ENCODE measurements around the gene SLC2A4. TPM values are rescaled to one million over a fixed set of nuclear protein-coding genes. Genes with fewer than 3 reads are reported as not detected.

Gene SLC2A4
- total and polyA plus RNA-seq, 2 of the 4 experiments (the other 2 are of a cell fraction), result 0.07 TPM; not detected in 1

- no peaks in the 10 kb centered on the region for H3K79me1 ChIP-seq (ENCODE audit: low read depth in 1 of 2, low read length in 2 of 2)
- no peak for DNase-seq
- H4K8ac ChIP-seq (ENCODE audit: low read depth in 2 of 2, low read length in 2 of 2), result no peak overlapping the region
- no peak overlapping the region for H3K56ac ChIP-seq (ENCODE audit: extremely low read depth, insufficient read depth, low read length)
- dilution Hi-C loops (cut with HindIII; ENCODE audit: low sequenced_read_pairs, unreplicated experiment), result no loop called here
- H3K18ac ChIP-seq (ENCODE audit: low read depth, low read length), result no peak overlapping the region
- BruUV-seq (replicated peaks), result no TSS peak
- H3K9ac ChIP-seq (ENCODE audit: low read depth, low read length), result no peak overlapping the region
- peaks cover 57% of the 10 kb centered on the region for H3K27me3 ChIP-seq (ENCODE audit: control insufficient read depth, insufficient read depth, low read length)
- no peak overlapping the region for H3K4me3 ChIP-seq (ENCODE audit: insufficient read depth, low read depth, low read length)
- no peak overlapping the region for H4K5ac ChIP-seq (ENCODE audit: low read depth, low read length)
- H3K9me1 ChIP-seq (ENCODE audit: insufficient read depth, low read length), result no peaks in the 10 kb centered on the region; the same call in 1 of the 2 replicates
- ATAC-seq (ENCODE audit: low read depth), result no peak
- in situ Hi-C loops (cut with MboI; ENCODE audit: low sequenced_read_pairs), result no loop called here
- H3K23ac ChIP-seq (ENCODE audit: low read depth, low read length), result no peak overlapping the region
- H2AK9ac ChIP-seq (replicated peaks; ENCODE audit: low read depth, low read length, poor library complexity), result no peak overlapping the region
- no peak overlapping the region for H3K4me2 ChIP-seq (ENCODE audit: low read depth, low read length)
- no peaks in the 10 kb centered on the region for H3K36me3 ChIP-seq (ENCODE audit: control insufficient read depth, insufficient read depth, low read length)
- no peak overlapping the region for H3K14ac ChIP-seq (replicated peaks; ENCODE audit: low read depth, low read length)
- H4K91ac ChIP-seq (ENCODE audit: insufficient read depth, low read depth, low read length), result no peak overlapping the region
- ChIA-PET POLR2A (ENCODE audit: unreplicated experiment) (no interaction called here), CTCF (no interaction called here)
- no peaks in the 10 kb centered on the region; the same call in 1 of the 2 replicates for H3K9me3 ChIP-seq (ENCODE audit: control insufficient read depth, insufficient read depth, low read length)
- H2BK15ac ChIP-seq (ENCODE audit: low read depth, low read length), result no peak overlapping the region
- H3K27ac ChIP-seq (ENCODE audit: insufficient read depth, low read length), result no peak overlapping the region
- no peak overlapping the region for H2AK5ac ChIP-seq (ENCODE audit: low read depth, low read length)
- 8% methylated on average over 20 of the region's 75 CpGs; no CpG with 5 or more reads in 1 of the 2 experiments for WGBS, 2 experiments (ENCODE audit: extremely low coverage in 2 of 2, insufficient read length in 1 of 2)
- H2BK120ac ChIP-seq (ENCODE audit: low read depth, low read length), result no peak overlapping the region
- no peak overlapping the region for H2BK5ac ChIP-seq (ENCODE audit: low read depth, low read length, poor library complexity, severe bottlenecking)
- no peak overlapping the region for H3K4ac ChIP-seq (ENCODE audit: low read depth, low read length)
- no peak overlapping the region for H2BK20ac ChIP-seq (ENCODE audit: low read depth, low read length)
- intact Hi-C loops (cut with micrococcal nuclease), result no loop called here
- peak overlapping the region; percentile 63 for H2AFZ ChIP-seq (replicated peaks; ENCODE audit: low read length, poor library complexity)
- peaks cover 3% of the 10 kb centered on the region for H3K4me1 ChIP-seq (ENCODE audit: control insufficient read depth, insufficient read depth, low read length)
- H4K20me1 ChIP-seq (ENCODE audit: insufficient read depth, low read length), result 0 out of 2 replicates have a peak, but pooled peaks cover 3% of the 10 kb centered on the region
- TF ChIP-seq MAZ (IDR thresholded peaks at IDR 0.05; ENCODE audit: borderline replicate concordance, low read depth, low read length) (no peak), ELK1 (IDR thresholded peaks at IDR 0.05; ENCODE audit: borderline replicate concordance, low read depth, low read length) (no peak), FOS (IDR thresholded peaks at IDR 0.05; ENCODE audit: low read depth, low read length) (no peak), USF2 (IDR thresholded peaks at IDR 0.05; ENCODE audit: low read depth, low read length) (no peak), BHLHE40 (IDR thresholded peaks at IDR 0.05; ENCODE audit: low read depth, low read length) (no peak), NFE2L2 (IDR thresholded peaks at IDR 0.05; ENCODE audit: low read depth, low read length) (no peak), SMC3 (IDR thresholded peaks at IDR 0.05; ENCODE audit: low read depth, low read length) (no peak), CEBPB (IDR thresholded peaks at IDR 0.05; ENCODE audit: low read depth, low read length) (no peak), RFX5 (IDR thresholded peaks at IDR 0.05; ENCODE audit: low read depth, low read length) (no peak), MAFK (IDR thresholded peaks at IDR 0.05; ENCODE audit: low read depth, low read length) (no peak), RAD21 (IDR thresholded peaks at IDR 0.05; ENCODE audit: low read length) (no peak), CHD1 (IDR thresholded peaks at IDR 0.05; ENCODE audit: low read depth, low read length) (no peak), MXI1 (IDR thresholded peaks at IDR 0.05; ENCODE audit: borderline replicate concordance, low read depth, low read length) (no peak), POLR2A (IDR thresholded peaks at IDR 0.05; ENCODE audit: low read depth, low read length) (no peak), RCOR1 (IDR thresholded peaks at IDR 0.05; ENCODE audit: insufficient replicate concordance, low read length) (no peak)
Measured at GRCh38 chr17:7293816-7294613, 12.5 kb downstream of the SLC2A4 start.

Data from IMR-90 (cell line).